Pons (tissue), 1 donor: Measurements from ENCODE around the gene GPX2.
"Not testable (repeated sequence)": the region's sequence is repeated elsewhere in the genome, so short reads cannot be mapped to it uniquely, and the experiment has no call there.

Experiments used
- DNase-seq: peaks from one replicate; pipeline ENCODE4 v3.0.0-alpha.2; 2016; ENCODE audit warnings: low spot score

Gene GPX2

DNA sequence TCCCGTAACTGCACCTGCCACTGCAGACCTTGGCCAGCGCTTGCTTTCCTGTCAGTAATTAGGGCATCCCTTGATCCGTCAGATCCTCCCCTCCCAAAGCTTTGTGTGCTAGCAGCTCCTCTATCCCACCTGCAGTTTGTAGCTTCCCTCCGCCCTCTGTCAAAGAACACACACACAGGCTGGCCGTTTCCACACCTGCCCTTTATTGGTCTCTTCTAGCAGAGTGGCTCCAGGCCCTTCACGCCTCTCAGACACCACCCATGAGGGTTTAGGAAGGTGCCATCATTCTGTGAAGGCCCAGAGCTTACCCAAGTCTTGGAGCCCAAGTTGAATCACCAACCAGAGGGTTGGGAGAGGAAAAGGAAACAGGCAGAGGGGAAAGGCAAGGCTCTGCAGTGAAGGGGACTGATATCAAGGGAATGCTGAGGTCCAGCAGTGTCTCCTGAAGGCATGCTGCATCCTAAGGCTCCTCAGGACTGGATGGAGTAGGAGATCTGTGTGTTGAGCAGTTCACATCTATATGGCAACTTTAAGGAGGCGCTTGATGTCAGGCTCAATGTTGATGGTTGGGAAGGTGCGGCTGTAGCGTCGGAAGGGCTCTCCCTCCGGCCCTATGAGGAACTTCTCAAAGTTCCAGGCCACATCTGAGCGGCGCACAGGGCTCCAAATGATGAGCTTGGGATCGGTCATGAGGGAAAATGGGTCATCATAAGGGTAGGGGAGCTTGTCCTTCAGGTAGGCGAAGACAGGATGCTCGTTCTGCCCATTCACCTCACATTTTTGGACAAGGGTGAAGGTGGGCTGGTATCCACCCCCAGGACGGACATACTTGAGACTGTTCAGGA lies 3.4 kb downstream of the GPX2 start:
- DNase-seq, result no peak

DNA sequence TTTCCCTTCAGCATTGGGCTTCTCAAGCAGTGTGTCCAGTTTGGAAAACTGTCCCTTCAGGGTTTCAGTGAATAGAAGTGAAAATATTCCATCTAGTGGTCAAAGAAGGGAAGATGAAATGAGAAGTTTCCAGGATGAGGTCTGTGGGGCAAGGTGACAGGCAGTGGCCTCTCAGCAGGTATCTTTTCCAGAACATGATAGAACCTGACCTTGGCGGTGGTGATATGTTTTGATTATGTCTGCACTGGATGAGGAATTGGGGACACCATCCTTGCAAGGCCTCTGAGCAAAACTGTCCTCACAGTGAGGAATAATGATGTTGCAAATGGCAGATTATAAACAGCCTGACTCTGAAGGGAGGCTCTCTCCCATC lies 4.7 kb downstream of the GPX2 start:
- DNase-seq, result peak; percentile 52

DNA sequence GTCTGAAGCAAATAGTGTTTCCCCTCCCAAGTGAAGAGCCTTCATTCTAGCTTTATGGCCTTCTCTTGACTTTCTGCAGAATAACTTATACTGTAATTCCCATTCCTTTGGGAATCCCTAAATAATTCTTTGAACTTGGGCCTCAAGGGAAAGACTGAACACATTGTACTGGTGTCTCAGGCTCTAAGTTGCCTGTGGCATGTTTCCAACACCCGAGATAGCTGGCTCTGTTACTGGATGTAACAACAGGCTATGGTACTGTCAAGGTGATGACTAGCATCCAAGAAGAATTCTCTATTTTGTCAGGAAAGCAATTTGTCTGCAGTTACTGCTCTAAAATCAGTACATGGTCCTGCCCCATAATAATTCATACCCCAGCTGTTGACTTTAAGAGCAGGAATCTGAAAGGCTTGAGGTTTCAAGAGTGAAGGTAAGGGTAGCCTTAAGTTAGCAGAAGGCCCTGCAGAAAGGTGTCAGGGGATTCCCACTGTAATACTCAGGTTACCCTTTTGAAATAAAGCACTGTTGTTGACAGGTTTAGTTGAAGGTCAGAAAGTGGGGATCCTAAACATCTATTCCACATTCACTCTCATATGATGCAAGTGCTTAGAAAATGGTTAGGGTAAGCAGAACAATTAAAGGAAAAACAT lies 5.2 kb downstream of the GPX2 start:
- peak; percentile 61 for DNase-seq

DNA sequence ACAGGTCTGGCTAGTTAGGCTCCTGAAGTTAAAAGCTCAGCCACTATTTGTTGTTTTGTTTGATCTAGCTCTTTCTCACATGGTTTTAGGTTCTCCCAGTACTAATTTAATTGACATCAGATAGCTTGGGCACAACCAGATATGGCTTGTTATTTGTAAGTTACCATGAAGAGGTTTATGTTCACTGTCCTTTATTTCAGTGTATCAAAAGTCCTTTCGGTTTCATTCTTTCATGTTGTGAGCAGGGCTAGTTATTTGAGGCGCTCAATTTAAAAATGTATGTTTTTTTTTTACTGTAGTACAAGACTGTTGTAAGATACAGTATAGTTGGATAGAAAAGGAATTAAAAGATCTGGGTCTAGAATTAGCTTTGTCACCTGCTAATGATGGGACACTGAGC lies 7.0 kb downstream of the GPX2 start:
- DNase-seq, result no peak

DNA sequence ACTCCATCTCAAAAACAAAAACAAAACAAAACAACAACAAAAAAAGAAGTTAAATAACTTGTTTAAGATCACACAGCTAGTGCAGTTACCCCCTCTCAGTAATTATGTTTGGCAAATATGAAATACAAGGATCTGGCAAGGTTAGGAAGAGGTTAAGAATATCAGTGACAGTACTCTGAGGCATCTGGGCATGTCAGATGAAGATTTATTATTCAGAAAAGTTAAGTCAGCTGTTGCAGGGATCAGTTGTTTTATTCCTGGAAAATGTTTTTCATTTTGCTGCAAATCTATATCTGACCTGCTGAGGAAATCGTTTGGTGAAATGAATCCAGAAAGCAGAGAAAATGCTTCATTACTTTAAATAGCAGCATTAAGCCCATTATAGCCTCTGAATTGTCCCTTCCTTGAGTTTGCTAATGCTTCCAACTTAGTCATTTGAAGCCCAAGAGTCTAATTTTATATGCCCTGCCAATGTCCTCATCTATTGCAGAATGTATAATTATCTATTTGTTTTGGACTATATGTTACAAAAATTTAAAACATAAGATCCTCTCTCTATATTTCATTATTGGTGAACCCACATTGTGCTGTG lies 8.1 kb downstream of the GPX2 start:
- DNase-seq, result no peak

DNA sequence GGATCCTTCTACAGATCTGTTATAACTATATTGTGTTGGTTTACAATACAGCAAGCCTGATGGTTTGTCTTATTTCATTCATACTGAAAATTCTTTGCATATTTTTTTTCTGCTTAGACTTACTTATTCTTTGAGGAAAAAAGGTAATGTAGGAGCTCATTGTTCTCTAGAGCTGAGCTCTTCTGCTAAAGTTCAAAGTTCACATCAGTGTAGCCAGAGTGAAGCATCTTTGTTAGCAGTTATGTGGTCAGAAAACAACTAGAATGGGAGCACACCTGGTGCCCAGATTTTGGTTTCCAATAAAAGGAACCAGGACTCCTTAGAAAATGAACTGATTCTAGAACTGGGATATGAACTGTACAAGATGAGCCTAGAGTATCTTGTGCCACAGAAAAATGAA lies 10.3 kb downstream of the GPX2 start:
- no peak for DNase-seq

DNA sequence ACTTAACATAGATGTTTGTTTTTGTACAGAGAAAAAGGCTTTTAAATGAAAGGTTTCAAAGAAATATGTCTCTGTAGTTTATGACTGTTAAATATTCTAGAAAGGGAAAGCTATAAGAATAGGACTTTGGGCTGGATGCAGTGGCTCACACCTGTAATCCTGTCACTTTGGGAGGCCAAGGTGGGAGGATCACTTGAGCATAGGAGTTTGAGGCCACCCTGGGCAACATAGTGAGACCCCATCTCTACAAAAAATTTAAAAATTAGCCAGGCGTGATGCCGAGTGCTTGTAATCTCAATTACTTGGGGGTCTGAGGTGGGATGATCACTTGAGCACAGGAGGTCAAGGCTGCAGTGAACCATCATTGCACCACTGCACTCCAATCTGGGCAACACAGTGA lies 11.4 kb downstream of the GPX2 start:
- DNase-seq, result no peak

DNA sequence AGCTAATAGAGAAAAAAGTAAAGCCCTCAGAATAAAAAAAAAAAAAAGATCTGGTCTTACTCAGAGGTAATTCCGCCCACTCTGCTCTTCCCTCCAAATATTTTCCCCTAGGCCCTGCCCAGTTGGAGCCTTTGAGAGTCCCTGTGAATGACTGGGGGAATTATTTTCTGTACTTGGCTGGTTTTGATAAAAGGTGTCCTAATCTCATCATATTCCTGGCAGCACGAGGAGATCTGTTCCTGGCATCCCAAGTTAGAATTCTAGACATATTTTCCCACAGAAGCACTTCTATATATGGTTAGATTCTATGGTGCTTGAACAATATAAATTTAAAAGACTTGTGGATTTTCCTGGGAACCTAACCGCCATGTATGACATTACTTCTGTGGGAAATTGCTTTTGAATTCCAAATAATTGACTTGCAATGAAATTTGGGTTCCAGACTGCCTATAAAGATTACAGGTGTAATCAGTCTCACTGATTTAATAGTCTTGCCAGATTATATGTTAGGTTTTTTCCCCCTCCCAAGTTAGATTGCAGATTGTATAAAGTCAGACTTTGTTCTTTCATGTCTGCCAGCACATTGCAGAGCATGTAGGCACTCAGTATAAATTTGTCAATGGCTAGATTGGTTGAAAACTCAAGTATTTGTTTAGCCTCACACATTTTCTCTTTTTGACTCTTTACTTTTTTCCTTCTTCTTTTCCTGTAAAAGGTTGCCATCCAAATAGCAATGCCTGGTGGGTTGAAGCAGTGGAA lies 12.3 kb downstream of the GPX2 start:
- no peak for DNase-seq

DNA sequence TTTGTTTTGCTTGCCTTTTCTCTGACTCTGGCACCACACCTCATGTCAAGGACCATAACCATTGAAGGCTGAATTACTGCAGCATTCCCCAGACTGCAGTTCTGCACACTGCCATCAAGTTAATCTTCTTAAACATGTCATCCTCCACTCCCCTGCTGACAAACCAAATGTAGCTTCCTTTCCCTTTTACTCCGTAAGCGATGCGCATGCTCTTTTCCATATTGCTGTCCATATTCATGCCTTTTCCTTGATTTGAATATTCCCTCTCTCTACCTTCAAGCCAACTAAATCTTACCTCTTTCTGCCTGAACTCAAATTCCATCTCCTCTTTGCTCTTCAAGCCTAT lies 13.6 kb downstream of the GPX2 start:
- DNase-seq, result no peak

DNA sequence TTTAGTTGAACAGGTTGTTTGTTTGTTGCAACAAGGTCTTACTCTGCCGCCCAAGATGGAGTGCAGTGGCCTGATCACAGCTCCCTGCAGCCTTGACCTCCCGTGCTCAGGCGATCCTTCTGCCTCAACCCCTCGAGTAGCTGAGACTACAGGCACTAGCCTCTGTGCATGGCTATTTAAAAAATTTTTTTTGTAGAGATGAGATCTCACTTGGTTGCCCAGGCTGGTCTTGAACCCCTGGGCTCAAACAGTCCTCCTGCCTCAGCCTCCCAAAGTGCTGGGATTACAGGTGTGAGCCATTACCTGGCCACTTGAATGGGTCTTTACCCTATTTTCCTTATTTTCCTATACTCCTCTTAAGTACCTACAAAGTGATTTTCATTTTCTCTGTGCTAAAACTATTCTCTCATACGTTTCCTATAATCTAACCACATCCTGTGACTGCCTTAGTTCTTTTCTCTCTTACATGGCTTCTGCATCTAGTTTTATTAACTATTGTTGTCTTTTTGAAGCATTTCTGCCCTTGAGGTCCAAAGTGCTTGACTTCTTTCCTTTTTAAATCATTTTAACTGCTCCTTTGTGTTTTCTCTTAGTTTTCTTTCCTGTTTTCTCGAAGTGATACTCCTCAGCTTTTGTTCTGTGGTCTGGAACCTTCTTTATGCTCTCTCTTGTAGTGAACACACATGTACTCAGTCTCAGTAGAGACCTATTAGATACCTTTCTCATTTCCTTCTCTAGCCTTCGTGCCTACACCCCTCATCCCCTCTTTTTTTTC lies 14.1 kb downstream of the GPX2 start:
- no peak for DNase-seq

DNA sequence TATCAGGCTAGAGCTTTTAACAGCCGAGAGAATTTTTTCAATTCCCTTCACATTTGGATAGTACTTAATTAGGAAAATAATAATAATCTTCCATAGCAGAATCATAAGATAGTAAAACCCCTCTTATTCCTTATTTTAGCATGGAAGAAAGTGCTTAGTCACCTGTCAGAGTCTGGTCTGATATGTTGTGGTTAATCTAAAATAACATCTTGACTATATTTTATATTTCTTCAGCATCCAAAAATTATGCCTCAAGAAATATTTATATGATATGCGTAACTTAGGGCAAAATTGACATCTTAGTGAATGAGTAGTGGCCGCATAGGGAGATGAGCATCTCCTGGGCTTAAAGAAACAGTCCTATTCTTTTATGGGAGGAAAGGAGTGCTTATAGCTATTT lies 15.5 kb downstream of the GPX2 start:
- no peak for DNase-seq

DNA sequence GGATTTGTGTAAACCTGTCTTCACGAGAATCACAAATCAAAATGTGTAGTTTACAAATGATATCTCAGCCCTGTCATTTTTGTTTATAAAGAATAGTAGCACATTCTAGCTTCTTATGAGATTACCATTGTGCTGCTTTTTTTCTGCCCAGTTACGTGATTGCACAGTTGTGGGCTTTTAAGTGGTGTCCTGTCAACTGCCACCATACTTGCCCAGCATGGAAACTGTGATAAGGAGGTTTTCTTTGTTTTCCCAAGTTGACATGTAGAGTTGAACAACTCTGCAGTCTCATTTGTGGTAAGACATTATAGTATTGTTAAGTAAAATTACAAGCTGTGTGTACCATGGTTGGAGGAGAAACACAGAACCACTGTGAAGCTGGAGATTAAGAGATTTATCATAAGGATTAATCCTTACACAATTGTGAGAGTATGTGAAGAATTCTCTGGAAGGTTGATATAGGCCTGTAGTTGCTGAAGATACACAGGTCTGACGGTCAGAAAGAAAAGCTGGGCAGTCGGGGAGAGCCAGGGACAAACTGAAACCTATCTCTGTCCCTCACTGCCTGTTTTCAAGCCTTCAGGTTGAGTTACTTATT lies 16.0 kb downstream of the GPX2 start:
- DNase-seq, result no peak

DNA sequence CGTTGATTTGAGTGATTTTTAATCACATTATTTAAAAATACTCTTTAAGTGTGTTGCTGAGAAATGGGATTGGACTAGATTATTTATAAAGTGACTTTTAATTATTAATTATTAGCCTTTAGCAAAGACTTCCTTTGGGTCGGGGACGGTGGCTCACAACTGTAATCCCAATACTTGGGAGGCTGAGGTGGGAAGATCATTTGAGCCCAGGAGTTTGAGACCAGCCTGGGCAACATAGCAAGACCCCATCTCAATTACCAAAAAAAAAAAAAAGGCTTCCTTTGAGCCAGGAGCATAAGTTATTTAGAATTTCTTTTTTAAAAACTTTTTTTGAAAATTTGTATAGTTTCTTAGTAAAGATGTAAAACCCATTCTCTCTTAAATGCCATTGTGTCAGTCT lies 19.5 kb downstream of the GPX2 start:
- DNase-seq, result no peak

DNA sequence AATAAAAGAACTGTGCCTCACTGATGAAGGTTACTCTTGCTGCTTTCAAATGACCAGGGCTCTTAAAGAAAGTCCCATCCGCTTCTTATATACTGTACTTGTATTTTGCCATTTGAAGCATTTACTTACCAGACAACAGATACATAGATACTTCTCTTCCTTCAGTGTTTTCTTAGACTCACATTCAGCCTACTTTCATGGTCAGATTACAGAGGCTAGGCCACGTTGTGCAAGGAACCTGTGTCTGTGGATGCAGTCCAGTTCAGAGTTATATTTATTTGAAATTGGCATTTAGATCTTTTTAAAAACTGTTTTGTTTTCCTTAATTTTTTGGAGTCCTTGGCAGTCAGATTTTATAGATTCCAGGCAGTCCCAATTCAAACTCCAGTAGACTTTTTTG lies 22.1 kb downstream of the GPX2 start:
- DNase-seq, result no peak

DNA sequence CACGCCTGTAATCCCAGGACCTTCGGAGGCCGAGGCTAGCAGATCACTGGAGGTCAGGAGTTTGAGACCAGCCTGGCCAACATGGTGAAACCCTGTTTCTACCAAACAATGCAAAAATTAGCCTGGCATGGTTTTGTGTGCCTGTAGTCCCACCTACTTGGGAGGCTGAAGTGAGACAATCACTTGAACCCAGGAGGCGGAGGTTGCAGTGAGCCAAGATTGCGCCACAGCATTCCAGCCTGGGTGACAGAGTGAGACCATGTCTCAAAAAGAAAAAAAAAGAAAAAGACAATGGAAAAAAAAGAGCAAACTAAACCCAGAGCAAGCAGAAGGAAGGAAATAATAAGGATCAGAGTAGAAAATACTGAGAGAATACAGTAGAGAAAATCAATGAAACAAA lies 22.9 kb downstream of the GPX2 start:
- no peak for DNase-seq

DNA sequence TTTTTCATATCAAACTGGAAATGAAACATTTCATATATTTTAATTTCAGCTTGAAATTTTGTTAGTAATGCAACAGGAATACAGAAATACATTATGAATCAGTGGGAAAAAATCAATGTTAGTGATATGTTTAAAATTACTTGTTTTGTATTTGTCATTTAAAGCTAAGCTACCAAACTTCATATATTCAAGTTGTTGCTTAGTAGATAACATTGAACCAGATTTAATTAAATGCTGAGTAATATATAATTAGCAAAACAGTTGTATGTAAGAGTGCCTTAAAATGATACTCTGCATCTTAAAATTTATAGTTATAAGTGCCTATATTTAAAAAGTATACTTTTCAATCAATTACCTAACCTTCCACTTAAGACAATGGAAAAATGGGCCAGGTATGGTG lies 23.3 kb downstream of the GPX2 start:
- no peak for DNase-seq

DNA sequence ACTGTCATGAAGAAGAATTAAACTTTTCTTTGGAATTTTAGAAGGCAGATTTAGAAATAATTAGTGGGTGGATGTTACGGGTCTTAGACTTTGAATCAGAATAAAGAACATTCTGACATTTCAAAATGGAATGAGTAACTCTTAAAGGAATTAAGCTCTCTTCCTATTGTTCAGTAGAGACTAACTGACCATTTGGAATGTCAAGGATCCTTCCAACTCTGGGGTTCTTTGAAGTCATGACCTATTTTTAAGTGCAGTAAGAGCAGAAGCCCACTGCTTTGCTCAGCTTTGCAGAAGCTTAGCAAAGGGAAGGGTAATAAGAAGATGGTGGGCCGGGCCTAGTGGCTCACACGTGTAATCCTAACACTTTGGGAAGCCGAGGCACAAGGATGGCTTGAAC lies 24.3 kb downstream of the GPX2 start:
- no peak for DNase-seq

DNA sequence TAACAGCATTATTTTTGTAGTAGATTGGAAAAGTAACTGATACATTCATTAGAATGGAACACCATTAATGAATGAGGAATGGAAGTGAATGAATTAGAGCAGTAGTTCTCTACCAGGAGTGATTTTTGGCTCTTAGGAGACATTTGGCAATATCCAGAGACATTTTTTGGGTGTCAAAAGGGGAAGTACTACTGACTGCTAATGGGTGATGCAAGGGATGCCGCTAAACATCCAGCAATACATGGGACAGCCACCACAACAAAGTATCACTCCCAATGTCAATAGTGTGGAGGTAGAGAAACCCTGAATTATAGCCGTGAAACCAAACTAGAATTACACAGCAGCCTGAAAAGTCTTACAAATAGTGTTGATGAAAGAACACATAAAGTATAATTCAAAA lies 26.7 kb downstream of the GPX2 start:
- no peak for DNase-seq

DNA sequence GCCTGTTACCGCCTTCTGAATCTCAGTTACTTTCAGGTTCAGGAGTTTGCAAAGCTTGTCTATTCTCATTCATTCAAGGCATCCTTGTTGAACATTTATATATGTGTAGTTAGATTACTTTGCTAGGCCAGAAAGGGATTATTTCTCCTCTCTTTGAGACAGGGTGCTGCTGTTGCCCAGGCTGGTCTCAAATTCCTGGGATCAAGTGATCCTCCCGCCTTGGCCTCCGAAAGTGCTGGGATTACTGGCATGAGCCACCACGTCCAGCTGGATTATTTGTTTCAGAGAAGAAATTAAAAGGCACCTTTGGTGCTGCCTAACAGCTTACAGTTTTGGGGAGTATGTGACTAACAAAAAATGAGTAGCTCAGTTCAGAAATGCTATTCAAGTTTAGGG lies 27.5 kb downstream of the GPX2 start:
- no peak for DNase-seq

DNA sequence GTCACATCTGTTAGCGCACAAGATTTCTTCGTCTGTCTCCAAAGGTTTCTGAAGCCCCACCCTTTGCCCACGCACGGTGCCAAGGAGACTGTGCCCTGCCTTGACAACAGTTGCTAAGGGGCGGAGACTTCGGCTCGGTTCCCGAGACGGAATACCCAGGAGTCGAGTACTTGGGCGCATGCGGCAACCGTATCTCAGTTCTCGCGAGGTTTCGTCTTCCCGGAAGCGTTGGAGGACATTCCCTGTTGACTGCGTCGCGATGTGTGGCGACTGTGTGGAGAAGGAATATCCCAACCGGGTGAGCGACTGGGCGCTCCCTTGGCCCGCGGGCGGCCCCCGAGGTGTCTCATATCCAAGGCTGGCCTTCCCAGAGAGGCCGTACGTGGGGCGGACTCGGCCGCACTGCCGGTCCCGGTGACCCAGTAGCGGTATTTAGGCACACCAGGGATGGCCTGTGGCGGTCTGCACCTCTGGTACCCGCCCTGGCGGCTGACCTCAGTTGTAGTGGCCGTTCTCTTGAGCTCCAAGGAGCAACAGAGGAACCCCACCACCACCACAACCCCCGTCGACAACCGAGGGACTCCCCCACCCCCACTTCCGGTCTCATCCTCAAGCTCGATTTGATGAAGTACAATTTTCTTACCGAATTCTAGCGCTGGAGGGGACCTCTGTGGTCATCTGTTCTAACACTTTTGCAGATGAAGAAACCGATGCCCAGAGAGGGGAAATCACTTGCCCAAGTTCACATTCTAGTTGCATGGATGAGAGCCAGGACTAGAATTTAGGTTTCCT lies 28.1 kb downstream of the GPX2 start, which contains the start of gene CHURC1:
TSS of gene CHURC1 (plus strand) at position 219 of the 792 bp plus-strand sequence. CDS start at position 260, 41 bp downstream.
- DNase-seq, result peak; percentile 98

DNA sequence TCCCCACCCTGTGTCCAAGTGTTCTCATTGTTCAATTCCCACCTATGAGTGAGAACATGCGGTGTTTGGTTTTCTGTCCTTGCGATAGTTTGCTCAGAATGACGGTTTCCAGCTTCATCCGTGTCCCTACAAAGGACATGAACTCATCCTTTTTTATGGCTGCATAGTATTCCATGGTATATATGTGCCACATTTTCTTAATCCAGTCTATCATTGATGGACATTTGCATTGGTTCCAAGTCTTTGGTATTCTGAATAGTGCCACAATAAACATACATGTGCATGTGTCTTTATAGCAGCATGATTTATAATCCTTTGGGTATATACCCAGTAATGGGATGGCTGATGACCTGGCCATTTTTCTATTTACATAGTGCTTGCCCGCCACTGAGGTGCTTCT lies 29.1 kb downstream of the GPX2 start:
- not testable (repeated sequence) for DNase-seq
